Esophagus muscularis mucosa (tissue), 4 donors: Measurements from ENCODE around the gene LCN1. TPM values are rescaled to one million over a fixed set of nuclear protein-coding genes. Genes with fewer than 3 reads are reported as not detected.

ENCODE experiments used
- DNase-seq: peaks from one replicate; pipeline ENCODE4 v3.0.0-alpha.2; 2017; ENCODE audit errors: extremely low spot score
- H3K27ac ChIP-seq, 4 donors: fragments of 200-600 bp; sonication (generic); replicated peaks in 1 of 4; 1 replicate in 3 of 4; 2 replicates in 1 of 4; pipeline ENCODE4 v1.5.1; 2016 to 2019; ENCODE audit warnings: mild to moderate bottlenecking in 1 of 4
- H3K27me3 ChIP-seq, 4 donors: fragments of 200-600 bp; sonication (generic); one replicate each; pipeline versions ENCODE4 v1.5.1 to v1.6.0; 2016 to 2019
- H3K36me3 ChIP-seq, 4 donors: fragments of 200-600 bp; sonication (generic); one replicate each; pipeline ENCODE4 v1.5.1; 2016 to 2019
- H3K4me1 ChIP-seq, 4 donors: fragments of 200-600 bp; sonication (generic); one replicate each; pipeline ENCODE4 v1.5.1; 2016 to 2019
- H3K4me3 ChIP-seq, 4 donors: fragments of 200-600 bp; sonication (generic); 1 replicate in 2 of 4; 2 replicates in 2 of 4; pipeline ENCODE4 v1.5.1; 2016 to 2019; ENCODE audit warnings: mild to moderate bottlenecking in 4 of 4, moderate library complexity in 1 of 4
- H3K9me3 ChIP-seq, 4 donors: fragments of 200-600 bp; sonication (generic); 1 replicate in 3 of 4; 2 replicates in 1 of 4; pipeline ENCODE4 v1.5.1; 2016 to 2019
- EP300 ChIP-seq: sonication (generic); formaldehyde crosslinking; IDR thresholded peaks from one replicate; pipeline ENCODE4 v1.6.1; 2017; ENCODE audit warnings: antibody characterized with exemption
- POLR2A ChIP-seq: fragments of 450-650 bp; IDR thresholded peaks from one replicate; pipeline ENCODE4 v1.6.1; 2017; ENCODE audit warnings: antibody characterized with exemption, moderate library complexity, mild to moderate bottlenecking, low read depth
- POLR2AphosphoS5 ChIP-seq, 2 donors: sonication (generic); formaldehyde crosslinking; IDR thresholded peaks; one replicate each; pipeline ENCODE4 v1.6.1; 2017; ENCODE audit warnings: antibody characterized with exemption in 2 of 2
- WGBS: methylation state at CpG from one replicate; pipeline ENCODE4 v1.1.5; 2018; 5-methylcytosine and 5-hydroxymethylcytosine counted together
- intact Hi-C: fragments of 100-400 bp; cut with DNase I; formaldehyde crosslinking; loops from one replicate; pipeline ENCODE4 v1.15.1; 2023
- total RNA-seq, 4 donors: library from RNA; depleted of rRNA; stranded (reverse); fragments of >200 nt; gene quantifications; one replicate each; pipeline versions ENCODE4 v1.1.0 to v1.2.1, GENCODE V29; 2016
- TF ChIP-seq, protein P1 (sequence below), 3 experiments: fragments of 200-600 bp in 2 of 3; fragments of 450-650 bp in 1 of 3; sonication (generic) in 2 of 3; IDR thresholded peaks; one replicate each; pipeline ENCODE4 v1.5.1; 2017 to 2019; ENCODE audit warnings: antibody characterized with exemption in 3 of 3, mild to moderate bottlenecking in 2 of 3, moderate library complexity in 1 of 3

The LCN1 gene
- total RNA-seq, 4 donors from 2014 or later: not detected

DNA sequence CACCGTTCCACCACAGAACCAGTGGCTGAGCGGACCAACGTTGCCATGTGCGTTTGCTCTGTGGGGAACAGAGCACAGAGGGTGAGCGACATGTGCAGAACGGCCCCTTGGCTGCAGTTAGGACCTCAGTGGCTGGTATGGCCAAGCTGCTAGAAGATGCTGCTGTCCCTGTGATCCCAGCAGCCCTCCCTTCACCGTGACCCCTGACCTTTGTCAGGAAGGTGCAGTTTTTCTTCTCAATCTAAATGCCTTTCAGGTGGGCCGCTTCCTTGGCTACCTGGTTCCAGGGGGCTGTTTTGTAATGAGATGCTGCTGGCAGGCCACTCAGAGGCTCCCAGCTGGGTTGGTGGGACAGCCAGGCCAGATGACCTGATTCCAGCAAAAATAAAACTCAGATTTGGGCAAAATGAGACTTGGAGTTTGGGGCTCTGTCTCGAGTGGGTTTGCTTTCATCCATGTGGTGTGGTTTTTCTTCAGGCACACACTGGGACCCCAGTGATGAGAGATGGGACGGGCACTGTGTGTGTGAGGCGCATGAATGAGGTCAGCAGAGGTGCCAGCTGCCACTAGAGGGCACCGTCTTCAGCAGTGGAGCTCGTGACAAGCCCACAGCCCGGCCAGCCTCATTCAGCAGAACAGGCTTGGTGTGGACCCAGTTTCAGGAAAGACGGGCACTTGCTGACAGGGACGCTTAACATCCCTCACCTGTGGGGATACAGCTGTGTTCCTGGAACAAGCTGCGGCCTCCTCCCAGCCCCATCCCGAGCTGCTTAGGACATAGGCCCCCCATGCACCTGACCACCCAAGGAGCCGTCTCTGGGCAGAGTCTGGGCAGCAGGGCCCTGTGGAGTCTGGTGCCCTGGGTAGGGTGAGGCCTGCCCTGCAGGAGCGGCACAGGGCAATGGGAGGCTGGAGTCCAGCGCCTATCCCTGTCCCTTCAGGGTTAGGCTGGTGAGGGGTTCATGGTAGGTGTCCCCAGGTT lies 16.7 kb upstream of the LCN1 start:
- 67% methylated on average over 13 of the region's 21 CpGs for WGBS
- Histone ChIP-seq H3K4me1 (peaks cover 16 to 43% (median 31%) of the 10 kb centered on the region in 4 donors), H3K36me3 (peaks cover 9 to 43% (median 36%) of the 10 kb centered on the region in 4 donors), H3K27ac (no peak overlapping the region), H3K9me3 (peaks cover 0 to 14% (median 0%) of the 10 kb centered on the region in 4 donors), H3K27me3 (no peaks in the 10 kb centered on the region), H3K4me3 (no peak overlapping the region)
- DNase-seq: no peak
- TF ChIP-seq, protein P1, sequence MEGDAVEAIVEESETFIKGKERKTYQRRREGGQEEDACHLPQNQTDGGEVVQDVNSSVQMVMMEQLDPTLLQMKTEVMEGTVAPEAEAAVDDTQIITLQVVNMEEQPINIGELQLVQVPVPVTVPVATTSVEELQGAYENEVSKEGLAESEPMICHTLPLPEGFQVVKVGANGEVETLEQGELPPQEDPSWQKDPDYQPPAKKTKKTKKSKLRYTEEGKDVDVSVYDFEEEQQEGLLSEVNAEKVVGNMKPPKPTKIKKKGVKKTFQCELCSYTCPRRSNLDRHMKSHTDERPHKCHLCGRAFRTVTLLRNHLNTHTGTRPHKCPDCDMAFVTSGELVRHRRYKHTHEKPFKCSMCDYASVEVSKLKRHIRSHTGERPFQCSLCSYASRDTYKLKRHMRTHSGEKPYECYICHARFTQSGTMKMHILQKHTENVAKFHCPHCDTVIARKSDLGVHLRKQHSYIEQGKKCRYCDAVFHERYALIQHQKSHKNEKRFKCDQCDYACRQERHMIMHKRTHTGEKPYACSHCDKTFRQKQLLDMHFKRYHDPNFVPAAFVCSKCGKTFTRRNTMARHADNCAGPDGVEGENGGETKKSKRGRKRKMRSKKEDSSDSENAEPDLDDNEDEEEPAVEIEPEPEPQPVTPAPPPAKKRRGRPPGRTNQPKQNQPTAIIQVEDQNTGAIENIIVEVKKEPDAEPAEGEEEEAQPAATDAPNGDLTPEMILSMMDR (IDR thresholded peaks at IDR 0.05): peak; percentile 47 to 76 (median 47)
- TF ChIP-seq POLR2A (no peak), POLR2AphosphoS5 (IDR thresholded peaks at IDR 0.05) (no peak)
- intact Hi-C loops: no loop called here

DNA sequence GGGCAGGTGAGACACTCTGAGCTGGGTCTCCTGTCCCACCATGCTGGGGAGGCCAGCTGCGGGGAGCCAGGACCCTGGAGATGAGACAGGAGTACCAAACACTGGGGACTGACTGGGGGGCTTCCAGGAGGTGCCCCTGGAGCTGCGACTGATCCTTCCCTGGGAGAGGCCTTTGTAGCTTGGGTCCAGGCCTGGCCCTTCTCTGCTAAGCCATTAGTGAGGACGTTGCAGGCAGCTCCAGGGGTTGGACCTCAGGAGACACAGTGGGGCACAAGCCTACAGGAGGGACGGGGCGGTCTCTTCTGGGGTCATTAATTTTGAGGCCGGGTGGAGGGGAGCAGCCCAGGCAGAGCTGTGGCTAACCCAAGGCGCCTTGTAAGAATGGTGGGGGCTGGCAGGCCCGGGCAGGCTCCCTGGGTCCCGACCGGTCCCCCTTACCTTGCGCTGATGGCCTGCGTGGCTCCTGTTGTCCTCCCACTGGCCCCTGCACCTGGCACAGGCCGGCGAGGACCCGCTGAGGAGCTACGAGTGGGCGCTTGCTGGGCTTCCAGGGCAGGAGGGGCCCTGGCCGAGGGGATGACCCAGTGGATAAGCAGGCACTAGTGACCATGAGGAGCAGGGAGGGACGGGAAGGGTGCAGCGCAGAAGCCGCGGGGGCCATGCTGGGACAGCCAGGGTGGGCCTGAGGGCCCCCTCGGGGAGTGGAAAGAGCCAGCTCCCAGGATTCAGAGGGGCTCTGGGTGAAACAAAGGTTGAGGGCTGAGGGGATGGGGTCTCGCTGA lies 15.6 kb upstream of the LCN1 start:
- Histone ChIP-seq H3K4me1 (peaks cover 15 to 36% (median 27%) of the 10 kb centered on the region in 4 donors), H3K27me3 (no peaks in the 10 kb centered on the region), H3K4me3 (no peak overlapping the region), H3K27ac (no peak overlapping the region), H3K9me3 (peaks cover 0 to 14% (median 0%) of the 10 kb centered on the region in 4 donors), H3K36me3 (peaks cover 9 to 43% (median 36%) of the 10 kb centered on the region in 4 donors)
- intact Hi-C loops: no loop called here
- TF ChIP-seq, protein P1 (IDR thresholded peaks at IDR 0.05): no peak
- TF ChIP-seq POLR2A (no peak), POLR2AphosphoS5 (IDR thresholded peaks at IDR 0.05) (no peak), EP300 (no peak)
- 89% methylated on average over 16 of the region's 24 CpGs for WGBS
- DNase-seq: no peak

DNA sequence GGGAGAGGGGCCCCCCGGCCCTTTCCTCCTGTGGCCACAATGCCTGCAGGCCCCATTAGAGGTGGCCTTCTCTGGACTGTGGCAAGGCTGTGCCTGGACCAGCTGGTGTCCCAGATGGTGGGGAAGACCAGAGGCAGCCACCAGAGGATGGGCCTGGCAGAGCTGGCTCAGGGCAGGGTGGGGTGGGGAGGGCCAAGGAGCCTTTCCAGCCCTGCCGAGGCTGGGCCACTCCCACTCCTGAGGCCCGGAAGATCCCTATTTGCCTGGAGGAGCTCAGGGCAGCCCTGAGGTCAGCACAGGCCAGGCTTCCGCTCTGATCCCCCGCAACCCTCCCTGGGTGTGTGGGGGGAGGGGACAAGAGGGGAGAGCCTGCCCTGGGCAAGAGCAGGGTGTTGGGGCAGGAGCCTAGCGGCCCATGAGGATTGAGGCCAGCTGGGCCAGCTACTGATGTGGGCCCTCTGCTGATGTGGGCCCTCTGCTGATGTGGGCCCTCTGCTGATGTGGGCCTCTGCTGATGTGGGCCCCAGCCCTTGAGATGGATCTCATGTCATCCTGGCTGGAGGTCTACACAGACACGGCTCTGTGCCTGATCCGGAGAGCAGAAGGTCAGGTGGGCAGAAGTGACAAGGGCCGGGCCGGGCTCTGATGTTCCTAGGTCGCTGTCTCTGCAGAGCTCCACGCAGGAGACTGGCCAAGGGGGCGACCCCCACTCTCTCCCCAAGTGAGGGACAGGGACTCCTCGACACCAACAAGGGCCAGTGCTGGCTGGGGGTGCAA lies 14.7 kb upstream of the LCN1 start:
- intact Hi-C loops: no loop called here
- Histone ChIP-seq H3K4me1 (peaks cover 10 to 29% (median 22%) of the 10 kb centered on the region in 4 donors), H3K27me3 (no peaks in the 10 kb centered on the region), H3K4me3 (no peak overlapping the region), H3K36me3 (peaks cover 9 to 43% (median 36%) of the 10 kb centered on the region in 4 donors), H3K9me3 (peaks cover 0 to 14% (median 0%) of the 10 kb centered on the region in 4 donors), H3K27ac (no peak overlapping the region)
- 20% methylated on average over 1 of the region's 14 CpGs for WGBS
- TF ChIP-seq EP300 (no peak), POLR2A (no peak), POLR2AphosphoS5 (IDR thresholded peaks at IDR 0.05) (no peak)
- no peak for DNase-seq

DNA sequence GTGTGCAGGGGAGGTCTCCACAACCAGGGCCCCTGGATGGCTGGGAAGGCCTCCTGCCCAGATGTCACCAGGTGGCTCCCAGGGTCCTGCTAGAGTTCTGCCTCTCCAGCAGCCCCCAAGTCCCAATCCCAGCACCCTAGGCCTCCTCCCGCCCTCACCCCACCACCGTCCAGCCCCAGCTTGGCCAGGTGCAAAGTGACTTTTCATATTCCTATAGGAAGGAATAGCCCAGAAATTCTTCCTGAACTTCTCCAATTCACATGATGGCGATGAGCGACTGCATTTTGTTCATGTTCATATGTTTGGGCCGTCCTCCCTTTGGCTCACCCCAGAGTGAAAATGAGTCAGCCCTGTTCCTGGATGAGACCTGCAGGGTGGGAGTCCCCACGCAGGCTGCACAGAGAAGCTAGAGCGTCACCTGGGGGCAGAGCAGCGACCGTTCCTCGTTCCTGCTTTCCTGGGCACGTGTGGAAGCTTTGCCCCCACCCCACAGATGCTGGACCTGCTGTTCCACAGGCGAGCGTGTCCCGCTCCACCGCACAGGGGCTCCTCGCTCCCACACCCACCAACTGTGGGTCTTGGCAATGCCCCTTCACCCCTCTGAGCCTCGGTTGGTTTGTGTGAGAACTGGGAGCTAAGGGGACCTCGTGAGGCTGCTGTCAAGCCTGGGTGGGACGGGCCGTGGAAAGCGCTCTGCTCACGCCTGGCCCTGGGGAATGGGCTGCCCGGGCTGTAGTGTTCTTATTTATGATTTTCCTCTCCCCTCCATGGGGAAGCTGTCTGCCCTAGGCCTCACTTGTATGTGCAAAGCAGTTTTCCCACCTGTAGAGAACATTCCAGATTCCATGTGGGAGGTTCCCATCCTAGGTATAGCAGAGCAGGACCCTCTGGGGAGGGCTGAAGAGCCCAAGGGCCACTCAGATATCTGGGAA lies 13.9 kb upstream of the LCN1 start:
- Histone ChIP-seq H3K27me3 (no peaks in the 10 kb centered on the region), H3K36me3 (peaks cover 9 to 35% (median 28%) of the 10 kb centered on the region in 4 donors), H3K27ac (no peak overlapping the region), H3K4me3 (no peak overlapping the region), H3K4me1 (peaks cover 1 to 21% (median 13%) of the 10 kb centered on the region in 4 donors), H3K9me3 (peaks cover 0 to 14% (median 0%) of the 10 kb centered on the region in 4 donors)
- no peak for TF ChIP-seq EP300
- 85% methylated on average over 22 of the region's 23 CpGs for WGBS
- intact Hi-C loops: no loop called here
- DNase-seq: no peak
